ENCODE data around the gene LMBRD1. TPM values are rescaled to one million over a fixed set of nuclear protein-coding genes. Genes with fewer than 3 reads are reported as not detected.

The LMBRD1 gene
- 24.5 TPM for polyA plus RNA-seq (2013, experiment 1 of 2)
- polyA plus RNA-seq (2013, experiment 2 of 2): 24.3 TPM

- Histone ChIP-seq H3K14ac (ENCODE audit: low read length) (no peak within 1 kb of the TSS), H3K4me3 (ENCODE audit: low read length in 2 of 2) (peak within 1 kb of the TSS; percentile 69 to 92)
- no CpG with 5 or more reads among the region's 39 CpGs for WGBS, 2 donors (ENCODE audit: extremely low coverage in 2 of 2, insufficient read length in 2 of 2, insufficient replicate concordance in 1 of 2)
These were observed at the start of gene LMBRD1 for GRCh38 chr6:69796642-69797390. TSS of gene LMBRD1 (minus strand) at chr6:69797010. CDS start at chr6:69796881, 129 bp downstream.

GRCh38 chr6:69846312-69846711 is 49.5 kb upstream of the LMBRD1 start:
- H3K14ac ChIP-seq (ENCODE audit: low read length): no peak overlapping the region
- H3K9ac ChIP-seq (ENCODE audit: low read depth, low read length, poor library complexity): no peak overlapping the region
- no peak overlapping the region for H3K4me2 ChIP-seq (ENCODE audit: insufficient read depth, low read length, poor library complexity, severe bottlenecking)
- H2BK120ac ChIP-seq (ENCODE audit: low read depth, low read length): no peak overlapping the region
- H3K23ac ChIP-seq (ENCODE audit: low read depth, low read length, poor library complexity): no peak overlapping the region
- H4K8ac ChIP-seq (ENCODE audit: low read depth, low read length): no peak overlapping the region
- no peak overlapping the region for H3K27ac ChIP-seq (replicated peaks; ENCODE audit: low read length)
- no peaks in the 10 kb centered on the region for H3K9me3 ChIP-seq (replicated peaks in 1 of 2; ENCODE audit: control insufficient read depth in 2 of 2, insufficient read depth in 1 of 2, low read depth in 1 of 2, low read length in 2 of 2)
- no peaks in the 10 kb centered on the region for H3K36me3 ChIP-seq (replicated peaks in 1 of 2; ENCODE audit: control insufficient read depth in 2 of 2, insufficient read depth in 2 of 2, low read length in 2 of 2)
- no peak overlapping the region for H4K91ac ChIP-seq (ENCODE audit: low read depth, low read length, poor library complexity)
- no peaks in the 10 kb centered on the region for H3K27me3 ChIP-seq (ENCODE audit: control insufficient read depth in 3 of 3, insufficient read depth in 3 of 3, low read depth in 1 of 3, low read length in 3 of 3)
- H2BK15ac ChIP-seq (ENCODE audit: low read length): no peak overlapping the region
- H2AK5ac ChIP-seq (ENCODE audit: low read depth, low read length): no peak overlapping the region
- no CpG with 5 or more reads among the region's 2 CpGs for WGBS, 2 donors (ENCODE audit: extremely low coverage in 2 of 2, insufficient read length in 2 of 2, insufficient replicate concordance in 1 of 2)
- no peaks in the 10 kb centered on the region for H3K4me1 ChIP-seq (ENCODE audit: control insufficient read depth in 2 of 2, insufficient read depth in 1 of 2, low read depth in 1 of 2, low read length in 2 of 2)
- no peaks in the 10 kb centered on the region for H3K79me1 ChIP-seq (ENCODE audit: low read depth, low read length)
- H2BK12ac ChIP-seq (ENCODE audit: low read length): no peak overlapping the region
- no peak overlapping the region for H2BK5ac ChIP-seq (ENCODE audit: low read length)
- H2AFZ ChIP-seq (ENCODE audit: low read length): no peak overlapping the region
- no peak overlapping the region for H3K4ac ChIP-seq (ENCODE audit: low read length)
- DNase-seq (ENCODE audit: low spot score): no peak
- no peak overlapping the region for H3K18ac ChIP-seq (ENCODE audit: low read length)
- no peak overlapping the region for H3K4me3 ChIP-seq (ENCODE audit: low read length in 2 of 2)

More at GRCh38 chr6:69796642-69797390, at the start of gene LMBRD1:
- H2BK5ac ChIP-seq (ENCODE audit: low read length): no peak within 1 kb of the TSS
- peak within 1 kb of the TSS; percentile 6 for H3K23ac ChIP-seq (ENCODE audit: low read depth, low read length, poor library complexity)
- H3K18ac ChIP-seq (ENCODE audit: low read length): peak within 1 kb of the TSS; percentile 9
- DNase-seq (ENCODE audit: low spot score): peak; percentile 95
- no peaks in the 10 kb centered on the region for H3K36me3 ChIP-seq (replicated peaks in 1 of 2; ENCODE audit: control insufficient read depth in 2 of 2, insufficient read depth in 2 of 2, low read length in 2 of 2)
- H2BK12ac ChIP-seq (ENCODE audit: low read length): no peak within 1 kb of the TSS
- H3K9me3 ChIP-seq (replicated peaks in 1 of 2; ENCODE audit: control insufficient read depth in 2 of 2, insufficient read depth in 1 of 2, low read depth in 1 of 2, low read length in 2 of 2): peaks cover 0 to 2% of the 10 kb centered on the region in 2 donors
- no peak within 1 kb of the TSS for H4K8ac ChIP-seq (ENCODE audit: low read depth, low read length)
- no peak within 1 kb of the TSS for H2BK120ac ChIP-seq (ENCODE audit: low read depth, low read length)
- H3K4me2 ChIP-seq (ENCODE audit: insufficient read depth, low read length, poor library complexity, severe bottlenecking): peak within 1 kb of the TSS; percentile 53
- no peak within 1 kb of the TSS for H4K91ac ChIP-seq (ENCODE audit: low read depth, low read length, poor library complexity)
- no peak within 1 kb of the TSS for H2AK5ac ChIP-seq (ENCODE audit: low read depth, low read length)
- peak within 1 kb of the TSS; percentile 91 for H3K27ac ChIP-seq (replicated peaks; ENCODE audit: low read length)
- peaks cover 2% of the 10 kb centered on the region for H3K79me1 ChIP-seq (ENCODE audit: low read depth, low read length)
- peaks cover 0 to 3% of the 10 kb centered on the region in 2 donors for H3K4me1 ChIP-seq (ENCODE audit: control insufficient read depth in 2 of 2, insufficient read depth in 1 of 2, low read depth in 1 of 2, low read length in 2 of 2)
- no peaks in the 10 kb centered on the region for H3K27me3 ChIP-seq (ENCODE audit: control insufficient read depth in 3 of 3, insufficient read depth in 3 of 3, low read depth in 1 of 3, low read length in 3 of 3)
- H2AFZ ChIP-seq (ENCODE audit: low read length): peak within 1 kb of the TSS; percentile 93
- H2BK15ac ChIP-seq (ENCODE audit: low read length): no peak within 1 kb of the TSS
- H3K4ac ChIP-seq (ENCODE audit: low read length): no peak within 1 kb of the TSS
- peak within 1 kb of the TSS; percentile 78 for H3K9ac ChIP-seq (ENCODE audit: low read depth, low read length, poor library complexity)

GRCh38 chr6:69843189-69843588 is 46.4 kb upstream of the LMBRD1 start:
- H3K18ac ChIP-seq (ENCODE audit: low read length): no peak overlapping the region
- H3K9ac ChIP-seq (ENCODE audit: low read depth, low read length, poor library complexity): no peak overlapping the region
- no peak overlapping the region for H3K4me3 ChIP-seq (ENCODE audit: low read length in 2 of 2)
- no peak overlapping the region for H3K4me2 ChIP-seq (ENCODE audit: insufficient read depth, low read length, poor library complexity, severe bottlenecking)
- H4K91ac ChIP-seq (ENCODE audit: low read depth, low read length, poor library complexity): no peak overlapping the region
- no peaks in the 10 kb centered on the region for H3K79me1 ChIP-seq (ENCODE audit: low read depth, low read length)
- H4K8ac ChIP-seq (ENCODE audit: low read depth, low read length): no peak overlapping the region
- no peak overlapping the region for H3K4ac ChIP-seq (ENCODE audit: low read length)
- no peak overlapping the region for H3K23ac ChIP-seq (ENCODE audit: low read depth, low read length, poor library complexity)
- H2AFZ ChIP-seq (ENCODE audit: low read length): no peak overlapping the region
- no peak overlapping the region for H2BK5ac ChIP-seq (ENCODE audit: low read length)
- H3K27ac ChIP-seq (replicated peaks; ENCODE audit: low read length): no peak overlapping the region
- H2AK5ac ChIP-seq (ENCODE audit: low read depth, low read length): no peak overlapping the region
- WGBS, 2 donors (ENCODE audit: extremely low coverage in 2 of 2, insufficient read length in 2 of 2, insufficient replicate concordance in 1 of 2): no CpG with 5 or more reads among the region's 1 CpG
- H3K36me3 ChIP-seq (replicated peaks in 1 of 2; ENCODE audit: control insufficient read depth in 2 of 2, insufficient read depth in 2 of 2, low read length in 2 of 2): no peaks in the 10 kb centered on the region
- H3K9me3 ChIP-seq (replicated peaks in 1 of 2; ENCODE audit: control insufficient read depth in 2 of 2, insufficient read depth in 1 of 2, low read depth in 1 of 2, low read length in 2 of 2): no peaks in the 10 kb centered on the region
- no peak overlapping the region for H2BK15ac ChIP-seq (ENCODE audit: low read length)
- no peak for DNase-seq (ENCODE audit: low spot score)
- no peaks in the 10 kb centered on the region for H3K4me1 ChIP-seq (ENCODE audit: control insufficient read depth in 2 of 2, insufficient read depth in 1 of 2, low read depth in 1 of 2, low read length in 2 of 2)
- H3K14ac ChIP-seq (ENCODE audit: low read length): no peak overlapping the region
- no peaks in the 10 kb centered on the region for H3K27me3 ChIP-seq (ENCODE audit: control insufficient read depth in 3 of 3, insufficient read depth in 3 of 3, low read depth in 1 of 3, low read length in 3 of 3)
- H2BK120ac ChIP-seq (ENCODE audit: low read depth, low read length): no peak overlapping the region
- H2BK12ac ChIP-seq (ENCODE audit: low read length): no peak overlapping the region

GRCh38 chr6:69841862-69842261 is 45.1 kb upstream of the LMBRD1 start:
- Histone ChIP-seq H2BK5ac (ENCODE audit: low read length) (no peak overlapping the region), H3K18ac (ENCODE audit: low read length) (no peak overlapping the region), H3K9ac (ENCODE audit: low read depth, low read length, poor library complexity) (no peak overlapping the region), H3K4me3 (ENCODE audit: low read length in 2 of 2) (no peak overlapping the region), H2BK120ac (ENCODE audit: low read depth, low read length) (no peak overlapping the region), H3K4ac (ENCODE audit: low read length) (no peak overlapping the region), H3K23ac (ENCODE audit: low read depth, low read length, poor library complexity) (no peak overlapping the region), H2AFZ (ENCODE audit: low read length) (no peak overlapping the region), H3K36me3 (replicated peaks in 1 of 2; ENCODE audit: control insufficient read depth in 2 of 2, insufficient read depth in 2 of 2, low read length in 2 of 2) (no peaks in the 10 kb centered on the region), H2AK5ac (ENCODE audit: low read depth, low read length) (no peak overlapping the region), H3K79me1 (ENCODE audit: low read depth, low read length) (no peaks in the 10 kb centered on the region), H2BK15ac (ENCODE audit: low read length) (no peak overlapping the region), H3K9me3 (replicated peaks in 1 of 2; ENCODE audit: control insufficient read depth in 2 of 2, insufficient read depth in 1 of 2, low read depth in 1 of 2, low read length in 2 of 2) (no peaks in the 10 kb centered on the region), H2BK12ac (ENCODE audit: low read length) (no peak overlapping the region), H3K14ac (ENCODE audit: low read length) (no peak overlapping the region), H4K8ac (ENCODE audit: low read depth, low read length) (no peak overlapping the region), H3K4me2 (ENCODE audit: insufficient read depth, low read length, poor library complexity, severe bottlenecking) (no peak overlapping the region), H3K27ac (replicated peaks; ENCODE audit: low read length) (no peak overlapping the region), H3K4me1 (ENCODE audit: control insufficient read depth in 2 of 2, insufficient read depth in 1 of 2, low read depth in 1 of 2, low read length in 2 of 2) (no peaks in the 10 kb centered on the region), H4K91ac (ENCODE audit: low read depth, low read length, poor library complexity) (no peak overlapping the region), H3K27me3 (ENCODE audit: control insufficient read depth in 3 of 3, insufficient read depth in 3 of 3, low read depth in 1 of 3, low read length in 3 of 3) (no peaks in the 10 kb centered on the region)
- DNase-seq (ENCODE audit: low spot score): no peak
- no CpG with 5 or more reads among the region's 1 CpG for WGBS, 2 donors (ENCODE audit: extremely low coverage in 2 of 2, insufficient read length in 2 of 2, insufficient replicate concordance in 1 of 2)

All from neuronal stem cell (in vitro differentiated cells).